SK-N-MC (cell line): Measurements from ENCODE around the gene OR56A4.

Source experiments
- EZH2 ChIP-seq: fragments of 200-600 bp; sonication (generic); IDR thresholded peaks from one replicate; pipeline ENCODE4 v1.6.1; 2017; ENCODE audit warnings: antibody characterized with exemption
- POLR2AphosphoS5 ChIP-seq: IDR thresholded peaks from 2 replicates; pipeline ENCODE4 v1.6.1; 2012; ENCODE audit warnings: mild to moderate bottlenecking, low read depth, low read length, borderline replicate concordance

- TF ChIP-seq EZH2 (no peak), POLR2AphosphoS5 (no peak)
Measured at GRCh38 chr11:5992604-5993251, 14.0 kb downstream of the OR56A4 start.
